ENCODE results near the gene PDE8B.

PDE8B gene

GRCh38 chr5:77210091-77210963, at the start of gene PDE8B:
PDE8B (plus strand) TSS chr5:77210680; CDS start chr5:77210926, 246 bp downstream.
- DNase-seq, result no peak

- no peak for DNase-seq
Measured at GRCh38 chr5:77163453-77163852, 47.0 kb upstream of the PDE8B start.

GRCh38 chr5:77167063-77167462, 43.4 kb upstream of the PDE8B start:
- DNase-seq, result no peak

GRCh38 chr5:77167695-77168121, 42.8 kb upstream of the PDE8B start:
- DNase-seq, result no peak

GRCh38 chr5:77168161-77168878, 42.2 kb upstream of the PDE8B start:
- no peak for DNase-seq

- DNase-seq, result no peak
Measured at GRCh38 chr5:77168879-77169244, 41.6 kb upstream of the PDE8B start.

GRCh38 chr5:77170196-77170890, 40.1 kb upstream of the PDE8B start:
- no peak for DNase-seq

- no peak for DNase-seq
Measured at GRCh38 chr5:77171141-77171910, 39.2 kb upstream of the PDE8B start.

- DNase-seq, result no peak
Measured at GRCh38 chr5:77172713-77173328, 37.7 kb upstream of the PDE8B start.

- no peak for DNase-seq
Measured at GRCh38 chr5:77174526-77174925, 36.0 kb upstream of the PDE8B start.

GRCh38 chr5:77175231-77175630, 35.2 kb upstream of the PDE8B start:
- DNase-seq, result no peak

- no peak for DNase-seq
Measured at GRCh38 chr5:77176429-77176828, 34.1 kb upstream of the PDE8B start.

GRCh38 chr5:77177576-77177975, 32.9 kb upstream of the PDE8B start:
- no peak for DNase-seq

- DNase-seq, result no peak
Measured at GRCh38 chr5:77180167-77181081, 30.1 kb upstream of the PDE8B start.

GRCh38 chr5:77181173-77181572, 29.3 kb upstream of the PDE8B start:
- DNase-seq, result no peak

GRCh38 chr5:77181596-77182304, 28.7 kb upstream of the PDE8B start:
- no peak for DNase-seq

- no peak for DNase-seq
Measured at GRCh38 chr5:77182367-77182766, 28.1 kb upstream of the PDE8B start.

GRCh38 chr5:77186652-77187370, 23.7 kb upstream of the PDE8B start:
- DNase-seq, result no peak

GRCh38 chr5:77189421-77189820, 21.1 kb upstream of the PDE8B start:
- no peak for DNase-seq
